DND-41 (cell line): ENCODE results near the gene PTPRN2.

Source experiments
- EZH2 ChIP-seq: IDR thresholded peaks from 3 replicates; pipeline ENCODE4 v1.6.1; 2012; ENCODE audit warnings: borderline replicate concordance, low read depth, mild to moderate bottlenecking, moderate library complexity, low read length, inconsistent platforms; ENCODE audit not compliant: severe bottlenecking
- TF ChIP-seq, protein P1 (sequence below): IDR thresholded peaks from 2 replicates; pipeline ENCODE4 v1.5.1; 2012; ENCODE audit warnings: borderline replicate concordance, low read length, moderate library complexity, mild to moderate bottlenecking; ENCODE audit not compliant: poor library complexity, severe bottlenecking; ENCODE audit errors: extremely low read depth

DNA sequence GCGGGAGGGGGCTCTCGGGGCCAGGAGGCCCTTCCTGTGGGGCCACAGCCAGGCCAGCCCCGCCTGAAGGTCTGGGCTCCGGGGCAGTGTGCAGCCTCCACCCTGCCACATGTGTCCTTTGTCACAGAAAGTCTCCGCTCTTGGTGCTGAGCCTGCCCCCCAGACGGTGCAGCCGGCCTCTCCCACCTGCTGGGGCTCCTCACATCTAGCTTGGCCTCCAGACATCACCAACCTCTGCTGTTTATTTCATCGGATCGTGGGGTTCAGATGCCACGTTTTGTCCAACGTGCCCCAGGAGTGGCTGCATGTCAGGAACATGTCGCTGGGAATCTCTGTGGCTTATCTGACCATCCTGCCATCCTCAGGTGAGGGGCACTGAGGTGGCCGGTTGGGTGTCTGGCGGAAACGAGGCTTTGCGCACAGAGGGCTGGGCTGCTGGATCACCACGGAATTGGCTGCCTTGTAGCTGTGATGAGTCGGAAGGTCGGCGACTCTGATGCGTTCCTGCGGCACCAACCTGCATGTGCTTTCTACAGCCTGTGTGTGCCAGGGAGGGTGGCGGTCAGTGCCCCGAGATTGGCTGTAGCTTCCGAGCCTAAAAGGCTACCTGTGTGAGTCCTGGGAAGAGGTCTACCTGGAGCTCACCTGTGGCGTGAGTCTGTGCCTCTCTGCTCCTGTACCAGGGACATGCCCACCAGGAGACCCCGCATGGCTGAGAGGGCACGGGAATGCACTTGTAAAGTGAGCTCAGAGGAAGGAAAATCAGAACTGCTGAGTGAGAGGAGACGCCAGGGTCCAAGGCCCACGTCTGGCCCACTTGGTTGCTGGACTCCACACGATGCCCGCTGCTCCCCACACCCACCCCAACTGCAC lies 934.4 kb downstream of the PTPRN2 start:
- TF ChIP-seq, protein P1, sequence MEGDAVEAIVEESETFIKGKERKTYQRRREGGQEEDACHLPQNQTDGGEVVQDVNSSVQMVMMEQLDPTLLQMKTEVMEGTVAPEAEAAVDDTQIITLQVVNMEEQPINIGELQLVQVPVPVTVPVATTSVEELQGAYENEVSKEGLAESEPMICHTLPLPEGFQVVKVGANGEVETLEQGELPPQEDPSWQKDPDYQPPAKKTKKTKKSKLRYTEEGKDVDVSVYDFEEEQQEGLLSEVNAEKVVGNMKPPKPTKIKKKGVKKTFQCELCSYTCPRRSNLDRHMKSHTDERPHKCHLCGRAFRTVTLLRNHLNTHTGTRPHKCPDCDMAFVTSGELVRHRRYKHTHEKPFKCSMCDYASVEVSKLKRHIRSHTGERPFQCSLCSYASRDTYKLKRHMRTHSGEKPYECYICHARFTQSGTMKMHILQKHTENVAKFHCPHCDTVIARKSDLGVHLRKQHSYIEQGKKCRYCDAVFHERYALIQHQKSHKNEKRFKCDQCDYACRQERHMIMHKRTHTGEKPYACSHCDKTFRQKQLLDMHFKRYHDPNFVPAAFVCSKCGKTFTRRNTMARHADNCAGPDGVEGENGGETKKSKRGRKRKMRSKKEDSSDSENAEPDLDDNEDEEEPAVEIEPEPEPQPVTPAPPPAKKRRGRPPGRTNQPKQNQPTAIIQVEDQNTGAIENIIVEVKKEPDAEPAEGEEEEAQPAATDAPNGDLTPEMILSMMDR, result no peak
- TF ChIP-seq EZH2, result no peak
